Mesenchymal stem cell (in vitro differentiated cells and primary cell): Measurements from ENCODE around the gene ATP6V0E1.

ENCODE experiments used
- DNase-seq: peaks from one replicate; pipeline ENCODE4 v3.0.0-alpha.2; 2013
- H2AFZ ChIP-seq: one replicate; pipeline ENCODE4 v1.6.1; 2013; ENCODE audit warnings: low read depth, mild to moderate bottlenecking, control low read depth, inconsistent platforms, low read length, moderate library complexity
- H2AK5ac ChIP-seq: 2 replicates; pipeline ENCODE4 v1.6.1; 2013; ENCODE audit warnings: low read length, moderate library complexity, mild to moderate bottlenecking, inconsistent platforms; ENCODE audit not compliant: severe bottlenecking
- H2BK120ac ChIP-seq: one replicate; pipeline ENCODE4 v1.6.1; 2013; ENCODE audit warnings: low read depth, mild to moderate bottlenecking, inconsistent platforms, low read length, moderate library complexity
- H2BK12ac ChIP-seq, 2 experiments: one replicate each; pipeline ENCODE4 v1.6.1; 2013; ENCODE audit warnings: inconsistent platforms in 2 of 2, low read length in 2 of 2, mild to moderate bottlenecking in 2 of 2, moderate library complexity in 2 of 2, control low read depth in 1 of 2
- H2BK15ac ChIP-seq: one replicate; pipeline ENCODE4 v1.6.1; 2013; ENCODE audit warnings: mild to moderate bottlenecking, low read depth, inconsistent platforms; ENCODE audit not compliant: poor library complexity, severe bottlenecking
- H2BK5ac ChIP-seq: 2 replicates; pipeline ENCODE4 v1.6.1; 2013; ENCODE audit warnings: low read depth, mild to moderate bottlenecking, low read length, control low read depth, inconsistent platforms; ENCODE audit not compliant: poor library complexity, severe bottlenecking
- H3K14ac ChIP-seq, 2 experiments: one replicate each; pipeline ENCODE4 v1.6.1; 2013; ENCODE audit warnings: inconsistent platforms in 2 of 2, low read length in 2 of 2, control low read depth in 1 of 2, mild to moderate bottlenecking in 1 of 2, moderate library complexity in 1 of 2
- H3K18ac ChIP-seq, 2 experiments: one replicate each; pipeline ENCODE4 v1.6.1; 2013; ENCODE audit warnings: inconsistent platforms in 2 of 2, low read length in 2 of 2, control low read depth in 1 of 2, low read depth in 1 of 2, mild to moderate bottlenecking in 1 of 2
- H3K23ac ChIP-seq, 2 experiments: one replicate each; pipeline ENCODE4 v1.6.1; 2013; ENCODE audit warnings: inconsistent platforms in 2 of 2, low read length in 2 of 2, mild to moderate bottlenecking in 2 of 2, moderate library complexity in 2 of 2, control low read depth in 1 of 2
- H3K27ac ChIP-seq: 2 replicates; pipeline ENCODE4 v1.5.1; 2013; ENCODE audit warnings: mild to moderate bottlenecking, moderate library complexity, low read length, control low read depth, inconsistent platforms; ENCODE audit not compliant: poor library complexity, severe bottlenecking
- H3K27me3 ChIP-seq, 2 experiments: 2 replicates each; pipeline versions ENCODE4 v1.6.1 to v1.7.0; 2013; ENCODE audit warnings: low read length in 2 of 2, mild to moderate bottlenecking in 2 of 2, moderate library complexity in 2 of 2, control low read depth in 1 of 2, inconsistent platforms in 1 of 2; ENCODE audit not compliant: control insufficient read depth in 1 of 2, insufficient read depth in 1 of 2
- H3K36me3 ChIP-seq, 2 experiments: 2 replicates each; pipeline versions ENCODE4 v1.6.1 to v1.7.0; 2013; ENCODE audit warnings: low read length in 2 of 2, control low read depth in 1 of 2, inconsistent platforms in 1 of 2, low read depth in 1 of 2, mild to moderate bottlenecking in 1 of 2; ENCODE audit not compliant: insufficient read depth in 2 of 2, control insufficient read depth in 1 of 2
- H3K4ac ChIP-seq, 2 experiments: one replicate each; pipeline ENCODE4 v1.6.1; 2013; ENCODE audit warnings: inconsistent platforms in 2 of 2, low read length in 2 of 2, mild to moderate bottlenecking in 2 of 2, moderate library complexity in 2 of 2, control low read depth in 1 of 2, low read depth in 1 of 2
- H3K4me1 ChIP-seq: 2 replicates; pipeline ENCODE4 v1.6.1; 2013; ENCODE audit warnings: low read depth, low read length, control low read depth; ENCODE audit not compliant: control insufficient read depth, insufficient read depth
- H3K4me2 ChIP-seq: 2 replicates; pipeline ENCODE4 v1.6.1; 2013; ENCODE audit warnings: low read length, mild to moderate bottlenecking, inconsistent platforms; ENCODE audit not compliant: poor library complexity, severe bottlenecking
- H3K4me3 ChIP-seq, 2 experiments: 2 replicates each; pipeline versions ENCODE4 v1.5.1 to v1.7.0; 2013; ENCODE audit warnings: low read length in 2 of 2, mild to moderate bottlenecking in 2 of 2, control low read depth in 1 of 2, low read depth in 1 of 2; ENCODE audit not compliant: insufficient read depth in 1 of 2
- H3K79me1 ChIP-seq: replicated peaks from 2 replicates; pipeline ENCODE4 v1.6.1; 2013; ENCODE audit warnings: mild to moderate bottlenecking, control low read depth, low read length, inconsistent platforms; ENCODE audit not compliant: poor library complexity, severe bottlenecking
- H3K9ac ChIP-seq: 2 replicates; pipeline ENCODE4 v1.7.0; 2013; ENCODE audit warnings: mild to moderate bottlenecking, low read length, moderate library complexity
- H3K9me3 ChIP-seq: 2 replicates; pipeline ENCODE4 v1.7.0; 2013; ENCODE audit warnings: mild to moderate bottlenecking, low read length; ENCODE audit not compliant: control insufficient read depth
- H4K8ac ChIP-seq: one replicate; pipeline ENCODE4 v1.6.1; 2013; ENCODE audit warnings: inconsistent platforms, mild to moderate bottlenecking, low read length, moderate library complexity
- H4K91ac ChIP-seq: one replicate; pipeline ENCODE4 v1.6.1; 2013; ENCODE audit warnings: mild to moderate bottlenecking, low read length, inconsistent platforms
- WGBS: methylation state at CpG from one replicate; pipeline ENCODE4 v1.1.7; 2013; ENCODE audit warnings: mixed read lengths; 5-methylcytosine and 5-hydroxymethylcytosine counted together

The ATP6V0E1 gene

DNA sequence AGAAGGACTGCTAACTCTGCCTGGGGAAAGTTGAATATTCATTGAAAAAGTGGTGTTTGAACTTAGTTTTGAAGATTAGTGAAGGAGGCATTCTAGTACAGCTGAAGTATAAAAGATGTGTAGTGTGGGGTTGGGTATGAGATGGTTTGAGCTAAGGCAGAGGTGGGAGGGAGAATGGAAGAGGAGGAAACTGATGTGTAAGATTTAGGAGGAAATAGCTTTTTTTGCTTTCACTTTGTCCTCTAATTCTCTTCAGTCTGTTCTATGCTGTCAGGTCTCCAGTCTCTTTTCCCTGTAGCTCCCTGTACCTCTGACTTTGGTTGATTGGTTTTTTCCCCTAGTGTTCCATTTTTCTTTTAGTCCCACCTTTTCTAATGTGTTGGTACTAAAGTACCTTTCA is 81.6 kb downstream of the ATP6V0E1 start:
- Histone ChIP-seq H3K4me1 (peaks cover 3% of the 10 kb centered on the region), H3K27me3 (no peaks in the 10 kb centered on the region), H3K9me3 (no peaks in the 10 kb centered on the region)

DNA sequence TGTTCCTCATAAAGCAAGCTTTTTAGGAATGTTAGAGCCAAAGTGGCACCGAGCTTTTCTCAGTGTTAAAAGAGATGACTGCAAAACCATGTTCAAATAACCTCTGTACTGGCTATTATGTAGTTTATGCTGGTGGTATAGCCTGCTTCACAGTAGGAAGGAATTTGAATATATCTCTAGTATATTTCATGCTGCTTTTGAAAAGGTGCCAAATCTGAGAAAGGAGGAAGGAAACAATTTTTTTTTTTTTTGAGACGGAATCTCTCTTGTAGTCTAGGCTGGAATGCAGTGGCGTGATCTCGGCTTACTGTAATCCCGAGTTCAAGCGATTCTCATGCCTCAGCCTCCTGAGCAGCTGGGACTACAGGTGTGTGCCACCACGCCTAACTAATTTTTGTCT is 86.1 kb downstream of the ATP6V0E1 start:
- Histone ChIP-seq H3K23ac (no peak overlapping the region), H3K27me3 (no peaks in the 10 kb centered on the region), H2AK5ac (no peak overlapping the region), H3K4me1 (peaks cover 3% of the 10 kb centered on the region), H2BK120ac (no peak overlapping the region), H2BK5ac (no peak overlapping the region), H4K91ac (no peak overlapping the region), H2BK12ac (no peak overlapping the region), H2BK15ac (no peak overlapping the region), H2AFZ (no peak overlapping the region), H4K8ac (no peak overlapping the region), H3K4ac (no peak overlapping the region), H3K18ac (no peak overlapping the region), H3K4me3 (no peak overlapping the region), H3K9me3 (no peaks in the 10 kb centered on the region), H3K14ac (no peak overlapping the region), H3K27ac (no peak overlapping the region), H3K79me1 (peaks cover 18% of the 10 kb centered on the region), H3K36me3 (peaks cover 0 to 5% of the 10 kb centered on the region in 2 experiments), H3K4me2 (no peak overlapping the region), H3K9ac (no peak overlapping the region)
- 95% methylated on average over 7 of the region's 7 CpGs for WGBS
- no peak for DNase-seq

More for the DNA sequence above, 81.6 kb downstream of the ATP6V0E1 start:
- H2AFZ ChIP-seq = no peak overlapping the region
- no peak overlapping the region for H3K4ac ChIP-seq
- no peak overlapping the region for H2BK5ac ChIP-seq
- no peak overlapping the region for H2BK15ac ChIP-seq
- H3K4me2 ChIP-seq = no peak overlapping the region
- H3K79me1 ChIP-seq = peaks cover 20% of the 10 kb centered on the region
- no peak overlapping the region for H3K9ac ChIP-seq
- H4K8ac ChIP-seq = no peak overlapping the region
- peaks cover 0 to 15% of the 10 kb centered on the region in 2 experiments for H3K36me3 ChIP-seq
- H3K14ac ChIP-seq = no peak overlapping the region
- H4K91ac ChIP-seq = no peak overlapping the region
- H2BK12ac ChIP-seq = no peak overlapping the region
- H2BK120ac ChIP-seq = no peak overlapping the region
- DNase-seq = no peak
- H3K23ac ChIP-seq = no peak overlapping the region
- no peak overlapping the region for H3K4me3 ChIP-seq
- H2AK5ac ChIP-seq = no peak overlapping the region
- no peak overlapping the region for H3K27ac ChIP-seq
- H3K18ac ChIP-seq = no peak overlapping the region

- Histone ChIP-seq H2BK120ac (no peak overlapping the region), H3K9ac (no peak overlapping the region), H3K4me2 (no peak overlapping the region), H3K27me3 (no peaks in the 10 kb centered on the region), H3K18ac (no peak overlapping the region), H4K8ac (no peak overlapping the region), H3K4me1 (no peaks in the 10 kb centered on the region), H3K79me1 (peaks cover 7% of the 10 kb centered on the region), H2BK15ac (no peak overlapping the region), H3K23ac (no peak overlapping the region), H3K14ac (no peak overlapping the region), H3K36me3 (peaks cover 0 to 3% of the 10 kb centered on the region in 2 experiments), H3K4ac (no peak overlapping the region), H2BK12ac (no peak overlapping the region), H3K27ac (no peak overlapping the region), H2AFZ (no peak overlapping the region), H2AK5ac (no peak overlapping the region), H4K91ac (no peak overlapping the region), H2BK5ac (no peak overlapping the region), H3K4me3 (no peak overlapping the region), H3K9me3 (no peaks in the 10 kb centered on the region)
- whole genome bisulfite sequencing = 93% methylated on average over 5 of the region's 5 CpGs
- no peak for DNase-seq
Measured at GRCh38 chr5:173075137-173075843, 91.7 kb downstream of the ATP6V0E1 start.

DNA sequence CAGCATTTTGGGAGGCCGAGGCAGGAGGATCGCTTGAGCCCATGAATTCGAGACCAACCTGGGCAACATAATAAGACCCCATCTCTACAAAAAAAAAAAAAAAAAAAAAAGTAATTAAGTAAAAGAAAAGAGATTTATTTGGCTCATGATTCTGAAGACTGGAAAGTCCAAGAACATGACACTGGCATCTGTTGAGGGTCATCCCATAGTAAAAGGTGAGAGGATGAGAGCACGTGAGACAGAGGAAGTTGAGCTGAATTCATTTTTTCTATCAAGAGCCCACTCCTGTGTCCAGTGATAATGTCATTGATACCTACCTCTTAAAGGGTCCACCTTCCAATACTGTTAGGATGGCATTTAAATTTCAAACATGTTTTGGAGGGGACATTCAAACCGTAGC is 92.4 kb downstream of the ATP6V0E1 start:
- no peak overlapping the region for H2BK15ac ChIP-seq
- H3K18ac ChIP-seq = no peak overlapping the region
- no peak overlapping the region for H3K23ac ChIP-seq
- H3K27me3 ChIP-seq = no peaks in the 10 kb centered on the region
- DNase-seq = no peak
- H3K4me2 ChIP-seq = no peak overlapping the region
- no peak overlapping the region for H2BK12ac ChIP-seq
- no peak overlapping the region for H3K4me3 ChIP-seq
- H3K9me3 ChIP-seq = no peaks in the 10 kb centered on the region
- no peak overlapping the region for H2AFZ ChIP-seq
- no peak overlapping the region for H2AK5ac ChIP-seq
- H3K4me1 ChIP-seq = no peaks in the 10 kb centered on the region
- no peak overlapping the region for H3K27ac ChIP-seq
- no peak overlapping the region for H3K4ac ChIP-seq
- no peak overlapping the region for H4K91ac ChIP-seq
- no peak overlapping the region for H2BK5ac ChIP-seq
- no peak overlapping the region for H4K8ac ChIP-seq
- peaks cover 0 to 10% of the 10 kb centered on the region in 2 experiments for H3K36me3 ChIP-seq
- peaks cover 5% of the 10 kb centered on the region for H3K79me1 ChIP-seq
- H3K9ac ChIP-seq = no peak overlapping the region
- no peak overlapping the region for H3K14ac ChIP-seq
- 100% methylated on average over 1 of the region's 5 CpGs for WGBS
- H2BK120ac ChIP-seq = no peak overlapping the region
